GM18499 (cell line): ENCODE measurements around the gene RAP1GAP2.

Experiments
- ATAC-seq: cut with Tn5 transposase; IDR thresholded peaks from one replicate; pipeline ENCODE4 v1.9.1; 2021; ENCODE audit warnings: moderate number of reproducible peaks; ENCODE audit not compliant: insufficient read depth, unreplicated experiment

Gene RAP1GAP2

DNA sequence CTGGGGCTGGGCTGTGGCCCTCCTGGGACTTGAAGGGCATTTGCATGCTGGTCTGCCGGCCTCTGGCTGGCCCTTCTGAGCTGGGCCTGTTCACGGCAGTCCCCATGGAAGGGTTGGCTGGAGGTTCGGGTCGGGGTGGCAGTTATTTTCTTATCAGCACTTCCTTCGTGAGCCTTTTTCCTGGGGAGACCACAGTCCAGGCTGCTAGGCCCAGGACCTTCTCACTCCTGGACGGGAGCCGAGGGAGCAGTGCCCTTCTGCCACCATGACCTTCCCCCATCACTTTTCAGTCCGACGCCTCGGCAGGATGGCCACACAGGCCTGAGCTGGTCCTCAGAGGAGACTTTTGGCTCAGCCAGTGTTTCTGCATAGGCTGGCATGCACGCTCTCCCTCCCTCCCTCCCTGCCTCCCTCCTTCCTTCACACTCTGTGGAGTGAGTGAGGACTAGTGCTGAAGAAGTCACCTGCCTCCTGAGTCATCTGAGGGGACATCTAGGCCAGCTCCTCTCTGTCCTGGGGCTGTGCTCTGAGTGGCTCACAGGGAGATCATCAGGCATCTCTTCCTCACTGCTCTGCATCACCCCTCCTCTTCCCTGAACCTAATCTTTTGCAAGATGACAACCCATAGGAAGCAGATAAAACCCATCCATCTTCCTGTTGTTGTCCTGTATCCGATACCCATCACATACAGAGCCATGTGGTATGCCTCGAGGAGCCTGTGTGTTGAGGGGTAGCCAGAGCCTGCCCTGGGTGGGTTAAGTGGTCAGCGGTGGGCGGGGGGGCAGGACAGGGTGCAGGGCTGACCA lies 109.7 kb downstream of the RAP1GAP2 start:
- ATAC-seq, result no peak

DNA sequence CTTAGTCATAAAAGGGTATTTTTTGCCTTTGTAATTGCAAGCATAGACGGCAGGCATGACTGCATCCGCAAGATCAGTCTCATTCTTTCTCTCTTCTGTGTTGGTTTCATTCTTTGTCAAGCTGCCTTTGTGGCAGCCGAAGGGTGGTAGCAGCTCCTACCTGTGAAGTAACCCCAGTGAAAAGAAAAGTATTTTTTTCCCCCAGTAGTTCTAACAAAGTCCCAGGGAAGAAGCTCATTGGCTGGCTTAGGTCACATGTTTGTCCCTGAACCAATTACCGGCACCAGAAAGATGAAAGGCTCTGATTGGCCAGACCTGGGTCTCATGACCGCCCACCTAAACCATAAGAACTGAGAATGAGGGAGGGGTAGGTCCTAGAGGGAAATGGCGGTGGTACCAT lies 110.7 kb downstream of the RAP1GAP2 start:
- no peak for ATAC-seq

GRCh38 chr17:2909175-2909845 lies 113.1 kb downstream of the RAP1GAP2 start:
- ATAC-seq, result no peak

DNA sequence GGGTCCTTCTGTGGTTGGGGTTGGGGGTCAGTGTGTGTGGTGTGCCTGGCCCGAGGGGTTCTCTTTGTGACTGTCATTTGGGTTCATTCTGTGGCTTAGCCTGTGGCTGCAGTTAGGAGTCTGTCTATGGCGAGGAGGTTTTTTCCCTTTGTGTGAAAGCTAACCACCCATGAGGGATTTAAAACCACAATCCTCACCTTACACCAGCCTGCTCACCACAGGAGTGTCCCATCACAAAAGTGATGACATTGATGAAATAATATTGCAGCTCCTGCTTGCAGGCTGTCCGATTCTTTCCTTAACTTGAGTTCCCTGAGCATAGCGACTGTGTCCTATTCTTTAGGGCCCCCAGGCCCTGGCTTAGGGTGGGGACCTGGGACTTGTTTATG lies 113.6 kb downstream of the RAP1GAP2 start:
- no peak for ATAC-seq

GRCh38 chr17:2911035-2911754 lies 115.0 kb downstream of the RAP1GAP2 start:
- ATAC-seq, result no peak

DNA sequence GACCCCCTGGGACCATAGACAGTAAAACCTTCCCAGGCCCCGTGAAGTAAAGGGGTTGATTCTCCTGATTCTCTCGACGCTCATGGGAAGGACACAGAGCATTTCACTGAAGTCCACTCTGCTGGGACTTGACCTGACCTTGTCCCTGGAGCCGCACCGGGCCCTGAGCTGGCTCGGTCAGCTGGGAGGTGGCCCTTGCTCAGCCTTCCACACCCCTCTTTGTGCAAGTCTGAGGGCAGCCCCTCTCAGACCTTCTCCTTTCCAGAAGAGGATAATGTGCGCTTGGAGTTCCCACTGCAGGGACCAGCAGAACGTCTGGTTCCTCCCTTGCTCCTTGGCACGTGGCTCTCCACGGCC lies 115.5 kb downstream of the RAP1GAP2 start:
- ATAC-seq, result no peak

DNA sequence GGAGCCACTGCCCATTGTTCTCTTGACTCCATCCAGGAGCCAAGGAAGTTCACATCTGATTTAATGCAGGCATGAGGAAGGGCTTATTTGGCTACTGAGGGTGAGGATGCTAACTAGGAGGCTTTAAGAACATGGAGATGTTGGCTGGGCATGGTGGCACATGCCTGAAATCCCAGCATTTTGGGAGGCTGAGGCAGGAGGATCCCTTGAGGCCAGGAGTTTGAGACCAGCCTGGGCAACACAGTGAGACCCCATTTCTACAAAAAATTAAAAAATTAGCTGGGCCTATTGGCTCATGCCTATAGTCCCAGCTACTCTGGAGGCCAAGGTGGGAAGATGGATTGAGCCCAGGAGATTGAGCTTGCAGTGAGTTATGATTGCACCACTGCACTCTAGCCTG lies 116.5 kb downstream of the RAP1GAP2 start:
- no peak for ATAC-seq

GRCh38 chr17:2916461-2916860 lies 120.2 kb downstream of the RAP1GAP2 start:
- no peak for ATAC-seq

GRCh38 chr17:2921443-2921842 lies 125.2 kb downstream of the RAP1GAP2 start:
- no peak for ATAC-seq

DNA sequence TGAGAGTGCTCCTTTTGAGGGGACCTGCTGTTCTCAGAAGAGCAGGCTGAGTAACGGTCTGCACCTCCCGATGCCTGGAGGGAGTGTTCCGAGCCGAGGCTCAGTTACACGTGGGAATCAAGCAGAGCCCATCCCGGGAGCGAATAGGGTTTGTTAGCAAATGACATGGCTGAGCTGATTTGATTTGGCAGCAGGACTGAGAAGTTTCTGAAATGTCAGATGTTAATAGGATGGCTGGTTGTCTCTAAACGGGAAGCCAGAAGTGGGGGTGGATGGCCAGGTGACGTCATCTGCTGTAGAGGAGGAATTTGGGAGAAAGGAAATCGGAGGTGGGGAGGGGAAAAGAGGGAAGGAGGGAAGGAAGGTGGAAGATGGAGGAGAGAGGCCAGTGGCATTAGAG lies 128.0 kb downstream of the RAP1GAP2 start:
- no peak for ATAC-seq

GRCh38 chr17:2925011-2925410 lies 128.8 kb downstream of the RAP1GAP2 start:
- no peak for ATAC-seq

- no peak for ATAC-seq
Measured at GRCh38 chr17:2926019-2926650, 129.9 kb downstream of the RAP1GAP2 start.

- ATAC-seq, result no peak
Measured at GRCh38 chr17:2928294-2928890, 132.2 kb downstream of the RAP1GAP2 start.

- ATAC-seq, result no peak
Measured at GRCh38 chr17:2929881-2930533, 133.8 kb downstream of the RAP1GAP2 start.

DNA sequence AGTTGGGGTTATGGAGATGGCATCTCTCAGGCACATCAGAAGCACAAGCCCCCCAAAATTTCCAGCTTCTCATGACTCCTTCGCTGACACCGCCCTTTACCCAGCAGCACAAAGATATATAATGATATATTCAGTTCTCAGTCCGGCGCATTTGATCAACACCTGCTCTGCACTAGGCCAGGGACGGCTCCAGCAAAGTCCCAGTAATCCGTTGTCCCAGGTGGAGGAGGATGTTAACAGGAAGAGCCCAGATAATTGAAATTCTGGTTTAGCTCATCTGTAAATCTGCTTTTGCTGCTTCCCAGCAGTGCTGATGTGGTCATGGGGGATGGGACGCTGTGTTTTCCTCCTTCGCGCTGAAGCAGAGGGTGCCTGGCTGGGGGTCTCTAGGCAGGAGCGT lies 135.6 kb downstream of the RAP1GAP2 start:
- no peak for ATAC-seq

GRCh38 chr17:2932946-2933345 lies 136.7 kb downstream of the RAP1GAP2 start:
- no peak for ATAC-seq

- no peak for ATAC-seq
Measured at GRCh38 chr17:2933606-2934005, 137.4 kb downstream of the RAP1GAP2 start.

DNA sequence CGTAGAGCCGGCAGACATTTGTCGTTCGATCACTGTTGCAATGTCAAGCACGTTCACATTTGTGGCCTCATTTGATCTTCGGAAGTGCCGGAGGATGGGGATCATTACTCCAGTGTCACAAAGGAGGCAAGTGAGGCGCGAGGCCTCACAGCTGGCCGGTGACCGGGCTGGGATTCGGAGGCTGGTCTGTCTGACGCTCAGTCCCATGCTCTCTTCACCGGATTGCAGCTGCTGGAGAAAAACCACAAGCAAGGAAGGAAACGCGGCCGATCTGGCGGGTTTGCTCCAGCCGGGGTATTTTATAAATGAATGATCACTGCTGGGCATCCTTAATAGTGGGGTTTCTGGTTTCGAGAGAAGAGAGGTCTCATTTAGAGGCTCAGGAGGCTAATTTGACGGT lies 139.4 kb downstream of the RAP1GAP2 start:
- ATAC-seq, result no peak

DNA sequence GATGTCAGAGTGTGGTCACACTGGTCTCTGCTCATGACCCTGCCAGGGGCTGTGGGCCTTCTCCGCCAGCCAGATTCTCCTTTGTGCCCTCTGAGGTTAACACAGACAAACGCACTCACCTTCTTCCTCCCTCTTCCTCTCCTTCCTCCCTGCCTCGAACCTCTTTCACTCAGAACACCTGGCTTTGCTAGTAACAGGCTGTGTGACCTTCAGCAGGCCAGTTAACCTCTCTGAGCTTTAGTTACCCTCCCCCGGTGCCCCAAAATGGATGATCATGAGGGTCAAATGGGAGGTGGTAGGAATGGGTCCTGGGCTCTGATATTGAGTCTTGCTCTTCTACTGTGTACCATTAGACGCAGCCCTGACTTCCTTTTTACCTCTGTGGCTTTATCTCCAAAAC lies 140.1 kb downstream of the RAP1GAP2 start:
- no peak for ATAC-seq

GRCh38 chr17:2936771-2937321 lies 140.6 kb downstream of the RAP1GAP2 start:
- no peak for ATAC-seq
